ENCODE results near the gene INTS12. TPM values are rescaled to one million over a fixed set of nuclear protein-coding genes. Genes with fewer than 3 reads are reported as not detected.
"Not testable (repeated sequence)": the region's sequence is repeated elsewhere in the genome, so short reads cannot be mapped to it uniquely, and the experiment has no call there.

INTS12 gene
- total RNA-seq, 4 donors from 2014 or later, result 16.7 to 27.3 (median 24.4) TPM

- Histone ChIP-seq H3K27ac (no peak overlapping the region), H3K9me3 (no peaks in the 10 kb centered on the region), H3K4me1 (no peaks in the 10 kb centered on the region), H3K4me3 (no peak overlapping the region), H3K27me3 (no peaks in the 10 kb centered on the region), H3K36me3 (no peaks in the 10 kb centered on the region)
- no peak for DNase-seq
- in situ Hi-C loops (cut with MboI; ENCODE audit: low sequenced_read_pairs in 4 of 4), result no loop called here
- no peak for TF ChIP-seq CTCF (IDR thresholded peaks at IDR 0.05 in 4 of 5, conservative IDR thresholded peaks at IDR 0.05 in 1 of 5)
- TF ChIP-seq POLR2A (IDR thresholded peaks at IDR 0.05), result no peak
- ATAC-seq, result no peak
- intact Hi-C loops (cut with DNase I; ENCODE audit: low total_unique reads), result no loop called here
Measured at GRCh38 chr4:105748222-105748621, 39.7 kb upstream of the INTS12 start.

GRCh38 chr4:105741548-105741947, 33.1 kb upstream of the INTS12 start:
- in situ Hi-C loops (cut with MboI; ENCODE audit: low sequenced_read_pairs in 4 of 4), result no loop called here
- ATAC-seq, result no peak
- Histone ChIP-seq H3K27ac (no peak overlapping the region), H3K27me3 (no peaks in the 10 kb centered on the region), H3K9me3 (peaks cover 0 to 11% (median 5%) of the 10 kb centered on the region in 3 donors), H3K4me3 (no peak overlapping the region), H3K36me3 (no peaks in the 10 kb centered on the region), H3K4me1 (no peaks in the 10 kb centered on the region)
- DNase-seq, result no peak
- TF ChIP-seq CTCF (IDR thresholded peaks at IDR 0.05 in 4 of 5, conservative IDR thresholded peaks at IDR 0.05 in 1 of 5) (no peak), POLR2A (IDR thresholded peaks at IDR 0.05) (no peak)
- intact Hi-C loops (cut with DNase I; ENCODE audit: low total_unique reads), result no loop called here

GRCh38 chr4:105735217-105735616, 26.7 kb upstream of the INTS12 start:
- peaks cover 0 to 13% (median 5%) of the 10 kb centered on the region in 3 donors for H3K9me3 ChIP-seq
- H3K27me3 ChIP-seq, ATAC-seq: not testable (repeated sequence)

GRCh38 chr4:105729895-105730294, 21.4 kb upstream of the INTS12 start:
- intact Hi-C loops (cut with DNase I; ENCODE audit: low total_unique reads); H3K4me3 ChIP-seq; H3K27ac ChIP-seq; H3K4me1 ChIP-seq; DNase-seq; in situ Hi-C loops (cut with MboI; ENCODE audit: low sequenced_read_pairs in 4 of 4); H3K36me3 ChIP-seq; H3K9me3 ChIP-seq; ATAC-seq; H3K27me3 ChIP-seq: not testable (repeated sequence)

More at GRCh38 chr4:105735217-105735616, 26.7 kb upstream of the INTS12 start:
- H3K4me3 ChIP-seq; DNase-seq; intact Hi-C loops (cut with DNase I; ENCODE audit: low total_unique reads); H3K4me1 ChIP-seq; H3K27ac ChIP-seq; H3K36me3 ChIP-seq; in situ Hi-C loops (cut with MboI; ENCODE audit: low sequenced_read_pairs in 4 of 4): not testable (repeated sequence)

GRCh38 chr4:105725623-105726022, 17.1 kb upstream of the INTS12 start:
- intact Hi-C loops (cut with DNase I; ENCODE audit: low total_unique reads) (no loop called here), in situ Hi-C loops (cut with MboI; ENCODE audit: low sequenced_read_pairs in 4 of 4) (no loop called here)
- no peak overlapping the region for H3K4me3 ChIP-seq
- no peaks in the 10 kb centered on the region for H3K4me1 ChIP-seq
- ATAC-seq, result no peak
- no peaks in the 10 kb centered on the region for H3K27me3 ChIP-seq
- H3K27ac ChIP-seq, result no peak overlapping the region
- no peaks in the 10 kb centered on the region for H3K9me3 ChIP-seq
- no peaks in the 10 kb centered on the region for H3K36me3 ChIP-seq
- no peak for DNase-seq
- TF ChIP-seq CTCF (IDR thresholded peaks at IDR 0.05 in 4 of 5, conservative IDR thresholded peaks at IDR 0.05 in 1 of 5) (no peak), POLR2A (IDR thresholded peaks at IDR 0.05) (no peak)

GRCh38 chr4:105719204-105719603, 10.7 kb upstream of the INTS12 start:
- Histone ChIP-seq H3K27me3 (no peaks in the 10 kb centered on the region), H3K4me1 (peaks cover 8 to 12% of the 10 kb centered on the region in 2 donors), H3K9me3 (no peaks in the 10 kb centered on the region), H3K27ac (no peak overlapping the region), H3K4me3 (no peak overlapping the region), H3K36me3 (no peaks in the 10 kb centered on the region)
- no peak for ATAC-seq
- intact Hi-C loops (cut with DNase I; ENCODE audit: low total_unique reads) (loop anchor here (5.0 kb wide), 1 partner anchor 197 kb away; no protein-coding TSS in a partner anchor), in situ Hi-C loops (cut with MboI; ENCODE audit: low sequenced_read_pairs in 4 of 4) (loop anchor here in 3 of 4 donors (10.0 to 25.0 kb wide), 3 partner anchors 194 to 582 kb away; partner anchors contain the start of gene TET2 (in 2 of the 3))
- no peak for DNase-seq
- TF ChIP-seq POLR2A (IDR thresholded peaks at IDR 0.05) (no peak), CTCF (IDR thresholded peaks at IDR 0.05 in 4 of 5, conservative IDR thresholded peaks at IDR 0.05 in 1 of 5) (no peak)
